Endothelial cell of umbilical vein (primary cell): ENCODE results near the gene NT5C3A.
"Not testable (repeated sequence)": the region's sequence is repeated elsewhere in the genome, so short reads cannot be mapped to it uniquely, and the experiment has no call there.

ENCODE experiments used
- CTCF ChIP-seq, 2 donors: IDR thresholded peaks; 1 replicate in 1 of 2; 2 replicates in 1 of 2; pipeline ENCODE4 v1.5.1; 2011; ENCODE audit warnings: low read length in 2 of 2, mild to moderate bottlenecking in 2 of 2, moderate library complexity in 2 of 2, control low read depth in 1 of 2, inconsistent platforms in 1 of 2, low read depth in 1 of 2; ENCODE audit not compliant: insufficient read depth in 1 of 2; ENCODE audit errors: extremely low read depth in 1 of 2
- POLR2A ChIP-seq: IDR thresholded peaks from 2 replicates; pipeline ENCODE4 v1.6.1; 2012; ENCODE audit warnings: low read depth, mild to moderate bottlenecking, control low read depth, low read length

- not testable (repeated sequence) for TF ChIP-seq CTCF (IDR thresholded peaks at IDR 0.05; ENCODE audit: extremely low read depth in 1 of 2, insufficient read depth in 1 of 2, low read depth in 1 of 2, low read length in 2 of 2); POLR2A
Observed at GRCh38 chr7:33005690-33006089, 56.9 kb downstream of the NT5C3A start.
